GM12875 (cell line): ENCODE measurements around the gene SATB2.
A peak's percentile ranks its signal among the peaks of the same experiment; 100 is the strongest.

Experiments used
- H3K4me3 ChIP-seq: one replicate; pipeline ENCODE4 v1.5.1; 2011; ENCODE audit warnings: low read depth, low read length, control low read depth
- TF ChIP-seq, protein P1 (sequence below): IDR thresholded peaks from 2 replicates; pipeline ENCODE4 v1.5.1; 2011; ENCODE audit warnings: low read depth, mild to moderate bottlenecking, control low read depth, inconsistent platforms, low read length, moderate library complexity, borderline replicate concordance; ENCODE audit not compliant: insufficient read depth

The SATB2 gene

GRCh38 chr2:199424160-199424559 lies 33.6 kb downstream of the SATB2 start:
- TF ChIP-seq, protein P1, sequence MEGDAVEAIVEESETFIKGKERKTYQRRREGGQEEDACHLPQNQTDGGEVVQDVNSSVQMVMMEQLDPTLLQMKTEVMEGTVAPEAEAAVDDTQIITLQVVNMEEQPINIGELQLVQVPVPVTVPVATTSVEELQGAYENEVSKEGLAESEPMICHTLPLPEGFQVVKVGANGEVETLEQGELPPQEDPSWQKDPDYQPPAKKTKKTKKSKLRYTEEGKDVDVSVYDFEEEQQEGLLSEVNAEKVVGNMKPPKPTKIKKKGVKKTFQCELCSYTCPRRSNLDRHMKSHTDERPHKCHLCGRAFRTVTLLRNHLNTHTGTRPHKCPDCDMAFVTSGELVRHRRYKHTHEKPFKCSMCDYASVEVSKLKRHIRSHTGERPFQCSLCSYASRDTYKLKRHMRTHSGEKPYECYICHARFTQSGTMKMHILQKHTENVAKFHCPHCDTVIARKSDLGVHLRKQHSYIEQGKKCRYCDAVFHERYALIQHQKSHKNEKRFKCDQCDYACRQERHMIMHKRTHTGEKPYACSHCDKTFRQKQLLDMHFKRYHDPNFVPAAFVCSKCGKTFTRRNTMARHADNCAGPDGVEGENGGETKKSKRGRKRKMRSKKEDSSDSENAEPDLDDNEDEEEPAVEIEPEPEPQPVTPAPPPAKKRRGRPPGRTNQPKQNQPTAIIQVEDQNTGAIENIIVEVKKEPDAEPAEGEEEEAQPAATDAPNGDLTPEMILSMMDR = no peak
- no peak overlapping the region for H3K4me3 ChIP-seq

DNA sequence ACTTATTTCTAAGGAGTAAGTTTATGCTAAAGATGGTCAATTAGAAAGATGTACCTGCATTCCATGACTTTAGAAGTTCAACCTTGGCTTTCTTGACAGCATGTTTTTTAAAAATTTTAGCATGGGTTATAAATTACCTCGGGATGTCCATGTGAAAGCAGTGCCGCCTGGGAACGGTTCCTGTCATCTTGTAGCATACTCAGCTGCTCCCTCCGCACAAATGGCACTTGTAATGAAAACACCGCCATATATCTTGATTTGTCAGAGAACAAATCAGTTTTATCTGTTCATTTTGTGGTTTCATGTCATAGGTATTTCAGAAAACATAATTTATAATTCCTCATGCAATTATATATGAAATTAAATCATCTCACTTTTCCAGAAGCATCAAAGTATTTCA lies 38.3 kb downstream of the SATB2 start:
- TF ChIP-seq, protein P1 = no peak
- H3K4me3 ChIP-seq = no peak overlapping the region

DNA sequence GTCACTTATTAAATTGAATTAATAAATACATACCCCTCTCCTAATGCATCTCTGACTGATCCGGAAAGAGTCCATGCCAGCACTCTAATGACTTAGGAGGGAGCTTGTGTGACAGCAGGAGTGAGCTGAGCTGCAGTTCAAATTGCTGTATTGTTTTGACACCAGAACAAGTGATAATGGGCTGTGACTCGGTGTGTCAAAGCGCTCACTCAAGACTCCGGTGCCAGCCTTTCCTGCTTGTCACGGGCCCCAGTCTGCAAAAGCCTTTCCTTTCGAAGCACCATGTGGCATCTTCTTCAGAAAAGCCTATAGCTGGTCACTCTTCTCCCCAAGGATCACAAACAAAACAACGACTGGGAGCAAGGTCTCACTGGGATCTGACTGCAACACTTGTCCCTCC lies 43.3 kb downstream of the SATB2 start:
- H3K4me3 ChIP-seq = no peak overlapping the region
- TF ChIP-seq, protein P1 = no peak

GRCh38 chr2:199414001-199414400 lies 43.7 kb downstream of the SATB2 start:
- TF ChIP-seq, protein P1 = no peak
- H3K4me3 ChIP-seq = no peak overlapping the region

DNA sequence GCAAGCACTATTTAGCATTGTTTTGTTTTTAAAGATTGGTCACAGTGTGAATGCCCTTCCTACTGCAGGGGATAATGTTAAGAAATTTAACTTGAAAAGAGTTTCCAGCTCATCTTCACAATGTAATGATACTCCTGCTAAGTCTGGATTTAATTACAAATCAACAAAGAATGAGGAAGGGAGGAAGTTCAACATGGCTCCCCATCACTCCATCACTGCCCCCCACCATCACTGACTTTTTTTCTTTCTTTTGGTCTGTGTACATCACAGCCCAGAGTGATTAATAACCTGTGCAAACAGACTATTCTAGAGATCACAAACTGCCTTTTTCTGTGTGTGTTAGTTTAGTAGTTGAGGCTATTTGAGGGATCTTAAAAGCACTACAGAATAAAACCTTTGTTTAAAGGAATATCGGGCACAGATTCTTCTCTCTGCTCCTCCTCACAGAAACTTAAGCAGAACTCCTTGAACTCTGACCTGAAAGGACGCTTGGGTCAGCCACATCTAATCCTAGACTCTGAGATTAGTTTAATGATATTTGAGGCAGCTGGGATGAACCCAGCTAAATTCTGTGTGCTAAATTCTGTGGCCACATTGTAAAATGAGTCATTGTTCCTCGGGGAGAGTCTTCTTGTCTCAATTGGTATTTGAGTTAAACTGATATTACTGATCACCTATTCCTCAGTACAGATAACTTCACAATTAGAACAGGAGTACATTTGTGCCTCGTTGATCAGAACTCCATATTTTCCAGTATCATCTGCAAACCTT lies 47.8 kb downstream of the SATB2 start:
- TF ChIP-seq, protein P1 = no peak
- H3K4me3 ChIP-seq = no peak overlapping the region

GRCh38 chr2:199407421-199407820 lies 50.3 kb downstream of the SATB2 start:
- TF ChIP-seq, protein P1 = no peak
- H3K4me3 ChIP-seq = no peak overlapping the region

- TF ChIP-seq, protein P1 = 0 out of 2 replicates have a peak, but pooled peaks have one; percentile 9
- H3K4me3 ChIP-seq = no peak overlapping the region
These were observed 52.5 kb downstream of the SATB2 start for GRCh38 chr2:199405241-199405640.
